ENCODE measurements around the gene KCNT2.

KCNT2 gene

GRCh38 chr1:196399713-196400112 lies 208.5 kb downstream of the KCNT2 start:
- DNase-seq (ENCODE audit: low spot score): no peak

DNA sequence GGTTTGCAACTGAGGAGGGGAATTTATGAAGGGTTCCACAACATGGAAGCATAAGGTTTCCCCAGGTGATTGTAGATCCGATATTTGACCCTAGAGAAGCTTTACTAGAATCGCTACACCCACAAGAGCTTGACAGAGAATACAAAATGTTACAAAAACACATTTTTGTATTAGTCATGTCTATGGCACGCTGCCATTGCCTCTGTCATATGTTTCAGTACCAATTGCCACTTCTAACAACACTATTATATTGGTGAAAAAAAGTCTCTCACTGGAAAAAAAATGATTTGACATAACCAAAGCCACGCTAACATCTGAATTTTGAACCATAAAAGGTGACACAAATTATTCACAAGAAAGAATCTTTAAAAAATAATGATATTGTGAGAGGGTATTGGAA lies 214.5 kb downstream of the KCNT2 start:
- DNase-seq (ENCODE audit: low spot score): no peak

- no peak for DNase-seq (ENCODE audit: low spot score)
These were observed 215.0 kb downstream of the KCNT2 start for GRCh38 chr1:196393282-196393681.

- no peak for DNase-seq (ENCODE audit: low spot score)
These were observed 220.5 kb downstream of the KCNT2 start for GRCh38 chr1:196387766-196388165.

- no peak for DNase-seq (ENCODE audit: low spot score)
These were observed 223.1 kb downstream of the KCNT2 start for GRCh38 chr1:196385109-196385508.

DNA sequence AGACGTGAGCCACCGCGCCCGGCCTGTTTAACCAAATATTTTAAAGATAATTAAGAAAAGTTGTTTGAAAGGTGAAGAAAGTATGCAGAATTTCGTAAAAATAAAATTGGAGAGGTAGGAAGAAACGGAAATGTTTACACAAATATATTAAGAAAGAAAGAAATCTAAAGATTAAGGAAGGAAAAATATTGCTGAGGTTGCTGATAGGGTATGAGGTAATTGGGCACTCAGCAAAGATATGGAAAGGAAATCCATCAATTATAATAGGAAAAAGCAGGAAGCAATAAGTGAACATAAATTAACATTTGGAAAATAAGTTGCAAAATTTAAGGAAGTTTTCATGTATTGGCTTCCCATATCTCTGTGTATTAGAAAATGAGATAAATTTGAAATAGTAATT lies 225.9 kb downstream of the KCNT2 start:
- no peak for DNase-seq (ENCODE audit: low spot score)

- no peak for DNase-seq (ENCODE audit: low spot score)
These were observed 226.7 kb downstream of the KCNT2 start for GRCh38 chr1:196381544-196381943.

DNA sequence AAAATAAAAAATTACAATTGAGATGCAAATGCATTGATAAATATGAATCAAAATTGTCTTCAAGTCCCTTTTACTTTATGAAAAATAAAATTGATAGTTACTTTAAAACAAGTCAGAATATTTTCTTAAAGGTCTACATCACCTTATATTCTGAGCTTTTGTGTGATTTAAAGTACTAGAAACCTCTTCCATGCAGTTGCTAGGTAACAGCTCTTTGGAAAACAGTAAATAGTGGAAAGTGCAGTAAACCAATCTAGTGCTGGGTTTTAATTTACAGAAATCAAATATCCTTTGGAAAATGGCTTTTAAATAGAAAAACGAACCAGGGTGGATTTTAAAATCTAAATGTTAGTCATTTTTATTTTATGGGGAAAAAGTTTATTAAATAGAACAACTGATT lies 227.9 kb downstream of the KCNT2 start:
- DNase-seq (ENCODE audit: low spot score): no peak

- DNase-seq (ENCODE audit: low spot score): no peak
These were observed 230.4 kb downstream of the KCNT2 start for GRCh38 chr1:196377811-196378210.

GRCh38 chr1:196376630-196377328 lies 231.5 kb downstream of the KCNT2 start:
- DNase-seq (ENCODE audit: low spot score): no peak

DNA sequence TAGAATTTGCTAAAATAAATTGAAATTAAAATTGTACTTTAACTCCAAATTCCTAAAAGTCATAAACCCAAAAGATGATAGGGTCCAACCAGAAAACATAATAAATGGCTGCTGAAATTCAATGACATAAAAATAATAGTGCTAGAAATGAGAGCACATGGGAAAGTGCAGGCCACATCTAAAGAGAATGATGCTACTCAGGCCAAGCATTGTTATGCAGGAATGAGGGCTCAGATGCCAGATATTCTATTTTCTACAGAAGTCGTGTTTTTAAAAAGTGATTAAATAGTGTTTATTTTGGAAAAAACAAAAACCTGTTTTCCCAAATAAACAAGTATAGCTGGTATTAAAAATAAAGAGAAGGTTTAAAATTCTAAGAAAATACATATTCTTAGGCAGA lies 234.4 kb downstream of the KCNT2 start:
- no peak for DNase-seq (ENCODE audit: low spot score)

- DNase-seq (ENCODE audit: low spot score): no peak
These were observed 235.2 kb downstream of the KCNT2 start for GRCh38 chr1:196372896-196373536.

DNA sequence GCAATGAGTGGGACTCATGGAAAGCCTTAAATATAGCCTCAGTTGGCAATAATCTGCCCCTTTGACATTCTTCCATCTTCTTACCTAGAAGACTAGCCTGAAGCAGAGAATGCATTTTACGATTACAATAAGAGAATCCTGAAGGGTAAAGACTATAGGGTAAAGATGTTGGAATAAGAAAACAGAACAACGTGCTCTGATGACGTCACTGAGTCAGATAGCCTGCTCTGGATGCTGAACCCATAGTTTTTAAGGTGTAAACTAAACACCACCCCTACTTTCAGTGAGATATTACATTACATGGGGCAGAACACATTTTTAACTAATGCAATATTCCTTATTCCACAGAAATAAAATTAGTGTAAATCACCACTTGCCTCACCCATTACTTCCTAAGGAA lies 240.4 kb downstream of the KCNT2 start:
- no peak for DNase-seq (ENCODE audit: low spot score)

DNA sequence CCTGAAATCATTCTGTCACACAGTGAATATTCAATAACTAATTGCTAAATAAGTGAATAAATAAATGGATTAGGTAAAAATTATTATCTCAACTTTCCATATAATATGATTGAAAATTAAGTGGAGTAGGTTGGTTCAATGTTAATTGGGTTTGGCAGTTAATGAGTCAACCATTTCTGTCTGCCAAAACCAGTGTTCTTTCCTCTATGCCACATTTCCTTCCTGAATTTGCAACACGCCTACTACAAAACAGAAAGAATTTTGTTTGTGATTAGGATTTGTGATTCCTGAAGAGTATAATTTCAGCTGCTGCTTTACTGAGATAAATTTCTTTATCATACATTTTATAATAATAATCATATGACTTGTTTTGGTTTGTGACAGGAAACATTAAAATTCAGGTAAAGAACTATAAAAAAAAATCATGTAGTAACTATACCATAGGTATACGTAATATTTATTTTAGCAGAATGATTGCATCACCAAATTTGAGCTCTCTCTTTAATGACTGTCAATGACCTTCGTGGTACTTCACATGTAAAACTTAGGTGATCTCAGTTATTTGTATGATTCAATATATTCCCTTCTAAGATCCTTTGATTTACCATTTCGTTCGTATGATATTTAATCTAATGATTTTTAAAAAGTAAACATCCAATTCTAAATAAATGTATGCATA lies 241.3 kb downstream of the KCNT2 start:
- no peak for DNase-seq (ENCODE audit: low spot score)

DNA sequence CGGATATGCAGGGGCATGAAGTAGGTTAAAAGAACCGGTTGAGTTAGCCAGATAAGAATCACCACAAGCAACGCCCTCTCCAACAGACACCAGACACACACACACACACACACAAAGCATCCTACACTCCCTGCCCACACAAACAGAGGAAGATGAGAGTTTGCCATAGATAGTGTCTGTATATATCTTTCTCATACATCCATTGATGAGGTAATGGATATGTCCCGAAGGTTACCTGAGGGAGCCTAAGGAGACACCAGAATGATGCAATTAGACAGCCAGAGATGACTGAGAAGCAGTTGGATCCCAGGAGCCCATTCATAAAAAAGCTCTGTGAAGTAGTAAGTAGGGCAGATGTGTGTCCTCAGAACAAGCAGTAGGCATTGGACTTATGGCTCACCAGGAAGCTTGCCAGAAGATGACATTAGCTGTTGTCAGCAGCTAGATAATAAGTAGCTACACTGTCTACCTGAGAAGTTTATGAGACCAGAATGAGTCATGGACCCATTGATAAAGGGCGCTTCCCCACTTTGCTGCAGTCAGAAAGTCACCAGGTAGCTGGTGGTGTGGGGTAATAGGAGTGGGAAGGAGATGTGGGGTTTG lies 247.0 kb downstream of the KCNT2 start:
- DNase-seq (ENCODE audit: low spot score): no peak

- DNase-seq (ENCODE audit: low spot score): no peak
These were observed 250.3 kb downstream of the KCNT2 start for GRCh38 chr1:196357913-196358312.

- no peak for DNase-seq (ENCODE audit: low spot score)
These were observed 252.9 kb downstream of the KCNT2 start for GRCh38 chr1:196355206-196355786.

GRCh38 chr1:196344453-196344852 lies 263.8 kb downstream of the KCNT2 start:
- no peak for DNase-seq (ENCODE audit: low spot score)

GRCh38 chr1:196324345-196324744 lies 283.9 kb downstream of the KCNT2 start:
- DNase-seq (ENCODE audit: low spot score): no peak

DNA sequence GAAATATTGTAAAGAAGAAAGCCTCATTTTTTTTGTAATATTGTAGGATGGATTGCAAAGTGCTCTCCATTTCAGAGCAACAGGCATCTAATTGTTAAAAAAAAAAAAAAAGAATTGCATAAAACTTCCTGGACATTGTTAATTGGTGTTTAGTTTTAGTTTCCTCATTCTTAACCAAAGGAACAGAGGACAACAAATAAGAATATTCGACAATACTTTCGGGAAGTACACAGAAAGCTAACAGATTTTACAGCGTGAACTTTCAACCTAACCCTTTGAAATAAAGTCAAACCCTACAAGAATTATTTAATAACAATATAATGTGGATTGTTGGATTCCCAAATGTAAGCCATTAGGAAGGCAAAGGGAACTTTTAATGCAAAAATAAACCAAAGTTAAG lies 284.4 kb downstream of the KCNT2 start:
- DNase-seq (ENCODE audit: low spot score): no peak

- no peak for DNase-seq (ENCODE audit: low spot score)
These were observed 288.9 kb downstream of the KCNT2 start for GRCh38 chr1:196319301-196319700.

All from CD4-positive, alpha-beta T cell treated with Interleukin-6 at 100 ng/mL for 8 hours (primary cell).